ENCODE data around the gene ANO3. TPM values are rescaled to one million over a fixed set of nuclear protein-coding genes. Genes with fewer than 3 reads are reported as not detected.

Gene ANO3
- total RNA-seq, 2 donors from 2014 or later, result 0.12 to 0.13 TPM

- Histone ChIP-seq H3K36me3 (no peaks in the 10 kb centered on the region), H3K4me1 (no peaks in the 10 kb centered on the region), H3K4me3 (no peak overlapping the region), H3K9ac (ENCODE audit: low read depth in 2 of 2, low read length in 2 of 2) (no peak overlapping the region), H3K9me3 (no peaks in the 10 kb centered on the region), H3K27ac (no peak overlapping the region), H3K27me3 (no peaks in the 10 kb centered on the region)
- intact Hi-C loops (cut with DNase I), result no loop called here
- DNase-seq, result no peak
- TF ChIP-seq, protein P1, sequence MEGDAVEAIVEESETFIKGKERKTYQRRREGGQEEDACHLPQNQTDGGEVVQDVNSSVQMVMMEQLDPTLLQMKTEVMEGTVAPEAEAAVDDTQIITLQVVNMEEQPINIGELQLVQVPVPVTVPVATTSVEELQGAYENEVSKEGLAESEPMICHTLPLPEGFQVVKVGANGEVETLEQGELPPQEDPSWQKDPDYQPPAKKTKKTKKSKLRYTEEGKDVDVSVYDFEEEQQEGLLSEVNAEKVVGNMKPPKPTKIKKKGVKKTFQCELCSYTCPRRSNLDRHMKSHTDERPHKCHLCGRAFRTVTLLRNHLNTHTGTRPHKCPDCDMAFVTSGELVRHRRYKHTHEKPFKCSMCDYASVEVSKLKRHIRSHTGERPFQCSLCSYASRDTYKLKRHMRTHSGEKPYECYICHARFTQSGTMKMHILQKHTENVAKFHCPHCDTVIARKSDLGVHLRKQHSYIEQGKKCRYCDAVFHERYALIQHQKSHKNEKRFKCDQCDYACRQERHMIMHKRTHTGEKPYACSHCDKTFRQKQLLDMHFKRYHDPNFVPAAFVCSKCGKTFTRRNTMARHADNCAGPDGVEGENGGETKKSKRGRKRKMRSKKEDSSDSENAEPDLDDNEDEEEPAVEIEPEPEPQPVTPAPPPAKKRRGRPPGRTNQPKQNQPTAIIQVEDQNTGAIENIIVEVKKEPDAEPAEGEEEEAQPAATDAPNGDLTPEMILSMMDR (IDR thresholded peaks at IDR 0.05), result no peak
Observed at GRCh38 chr11:26512196-26512595, 180.3 kb downstream of the ANO3 start.

GRCh38 chr11:26519469-26519868, 187.5 kb downstream of the ANO3 start:
- H3K27ac ChIP-seq, result no peak overlapping the region
- H3K4me3 ChIP-seq, result no peak overlapping the region
- H3K36me3 ChIP-seq, result no peaks in the 10 kb centered on the region
- H3K9me3 ChIP-seq, result no peaks in the 10 kb centered on the region
- TF ChIP-seq, protein P1 (IDR thresholded peaks at IDR 0.05), result no peak
- H3K9ac ChIP-seq (ENCODE audit: low read depth in 2 of 2, low read length in 2 of 2), result no peak overlapping the region
- H3K4me1 ChIP-seq, result no peaks in the 10 kb centered on the region
- intact Hi-C loops (cut with DNase I), result no loop called here
- H3K27me3 ChIP-seq, result no peaks in the 10 kb centered on the region
- DNase-seq, result no peak

GRCh38 chr11:26522912-26523610, 191.1 kb downstream of the ANO3 start:
- no peak for DNase-seq
- intact Hi-C loops (cut with DNase I), result no loop called here
- no peaks in the 10 kb centered on the region for H3K9me3 ChIP-seq
- H3K4me1 ChIP-seq, result no peaks in the 10 kb centered on the region
- H3K9ac ChIP-seq (ENCODE audit: low read depth in 2 of 2, low read length in 2 of 2), result no peak overlapping the region
- no peaks in the 10 kb centered on the region for H3K27me3 ChIP-seq
- no peak overlapping the region for H3K4me3 ChIP-seq
- H3K27ac ChIP-seq, result no peak overlapping the region
- H3K36me3 ChIP-seq, result no peaks in the 10 kb centered on the region
- TF ChIP-seq, protein P1 (IDR thresholded peaks at IDR 0.05), result no peak

GRCh38 chr11:26527685-26528084, 195.8 kb downstream of the ANO3 start:
- H3K9me3 ChIP-seq, result no peaks in the 10 kb centered on the region
- H3K9ac ChIP-seq (ENCODE audit: low read depth in 2 of 2, low read length in 2 of 2), result no peak overlapping the region
- no peaks in the 10 kb centered on the region for H3K36me3 ChIP-seq
- no peak for DNase-seq
- no peaks in the 10 kb centered on the region for H3K4me1 ChIP-seq
- TF ChIP-seq, protein P1 (IDR thresholded peaks at IDR 0.05), result no peak
- H3K27ac ChIP-seq, result no peak overlapping the region
- no peak overlapping the region for H3K4me3 ChIP-seq
- H3K27me3 ChIP-seq, result no peaks in the 10 kb centered on the region
- intact Hi-C loops (cut with DNase I), result no loop called here

GRCh38 chr11:26537341-26537740, 205.4 kb downstream of the ANO3 start:
- TF ChIP-seq, protein P1 (IDR thresholded peaks at IDR 0.05), result no peak
- no peak overlapping the region for H3K4me3 ChIP-seq
- intact Hi-C loops (cut with DNase I), result no loop called here
- no peaks in the 10 kb centered on the region for H3K27me3 ChIP-seq
- no peak overlapping the region for H3K27ac ChIP-seq
- no peak for DNase-seq
- no peaks in the 10 kb centered on the region for H3K36me3 ChIP-seq
- H3K9ac ChIP-seq (ENCODE audit: low read depth in 2 of 2, low read length in 2 of 2), result no peak overlapping the region
- no peaks in the 10 kb centered on the region for H3K4me1 ChIP-seq
- no peaks in the 10 kb centered on the region for H3K9me3 ChIP-seq
